ENCODE results near the gene NPHP4.
"Not testable (repeated sequence)": the region's sequence is repeated elsewhere in the genome, so short reads cannot be mapped to it uniquely, and the experiment has no call there.

Gene NPHP4

GRCh38 chr1:5895446-5896406 lies 96.5 kb downstream of the NPHP4 start:
- peak overlapping the region; percentile 32 for H3K9ac ChIP-seq (ENCODE audit: low read length)
- H3K36me3 ChIP-seq (ENCODE audit: control insufficient read depth, low read depth, low read length), result no peaks in the 10 kb centered on the region
- H3K27me3 ChIP-seq (ENCODE audit: control insufficient read depth, insufficient read depth, low read length), result no peaks in the 10 kb centered on the region
- no peaks in the 10 kb centered on the region for H3K9me3 ChIP-seq (ENCODE audit: control insufficient read depth, low read depth, low read length)
- peak overlapping the region; percentile 23 for H3K4me3 ChIP-seq (ENCODE audit: low read length)
- peaks cover 29% of the 10 kb centered on the region for H3K4me1 ChIP-seq (ENCODE audit: control insufficient read depth, low read depth, low read length)
- no peak overlapping the region for H3K27ac ChIP-seq (ENCODE audit: low read length)

- not testable (repeated sequence) for H3K9ac ChIP-seq (ENCODE audit: low read length); H3K4me3 ChIP-seq (ENCODE audit: low read length); H3K27me3 ChIP-seq (ENCODE audit: control insufficient read depth, insufficient read depth, low read length); H3K9me3 ChIP-seq (ENCODE audit: control insufficient read depth, low read depth, low read length); H3K36me3 ChIP-seq (ENCODE audit: control insufficient read depth, low read depth, low read length); H3K27ac ChIP-seq (ENCODE audit: low read length)
- H3K4me1 ChIP-seq (ENCODE audit: control insufficient read depth, low read depth, low read length), result peaks cover 29% of the 10 kb centered on the region
These were observed 98.4 kb downstream of the NPHP4 start for GRCh38 chr1:5893699-5894278.

- no peaks in the 10 kb centered on the region for H3K27me3 ChIP-seq (ENCODE audit: control insufficient read depth, insufficient read depth, low read length)
- no peaks in the 10 kb centered on the region for H3K9me3 ChIP-seq (ENCODE audit: control insufficient read depth, low read depth, low read length)
- H3K4me3 ChIP-seq (ENCODE audit: low read length), result no peak overlapping the region
- H3K9ac ChIP-seq (ENCODE audit: low read length), result no peak overlapping the region
- peaks cover 19% of the 10 kb centered on the region for H3K4me1 ChIP-seq (ENCODE audit: control insufficient read depth, low read depth, low read length)
- H3K27ac ChIP-seq (ENCODE audit: low read length), result no peak overlapping the region
- H3K36me3 ChIP-seq (ENCODE audit: control insufficient read depth, low read depth, low read length), result no peaks in the 10 kb centered on the region
These were observed 99.9 kb downstream of the NPHP4 start for GRCh38 chr1:5892329-5892728.

GRCh38 chr1:5891736-5892135 lies 100.5 kb downstream of the NPHP4 start:
- Histone ChIP-seq H3K27ac (ENCODE audit: low read length) (no peak overlapping the region), H3K27me3 (ENCODE audit: control insufficient read depth, insufficient read depth, low read length) (no peaks in the 10 kb centered on the region), H3K36me3 (ENCODE audit: control insufficient read depth, low read depth, low read length) (no peaks in the 10 kb centered on the region), H3K4me1 (ENCODE audit: control insufficient read depth, low read depth, low read length) (peaks cover 13% of the 10 kb centered on the region), H3K9ac (ENCODE audit: low read length) (no peak overlapping the region), H3K9me3 (ENCODE audit: control insufficient read depth, low read depth, low read length) (no peaks in the 10 kb centered on the region), H3K4me3 (ENCODE audit: low read length) (no peak overlapping the region)

GRCh38 chr1:5891137-5891536 lies 101.1 kb downstream of the NPHP4 start:
- no peaks in the 10 kb centered on the region for H3K9me3 ChIP-seq (ENCODE audit: control insufficient read depth, low read depth, low read length)
- no peak overlapping the region for H3K4me3 ChIP-seq (ENCODE audit: low read length)
- H3K27ac ChIP-seq (ENCODE audit: low read length), result no peak overlapping the region
- peaks cover 7% of the 10 kb centered on the region for H3K4me1 ChIP-seq (ENCODE audit: control insufficient read depth, low read depth, low read length)
- no peak overlapping the region for H3K9ac ChIP-seq (ENCODE audit: low read length)
- H3K27me3 ChIP-seq (ENCODE audit: control insufficient read depth, insufficient read depth, low read length), result no peaks in the 10 kb centered on the region
- no peaks in the 10 kb centered on the region for H3K36me3 ChIP-seq (ENCODE audit: control insufficient read depth, low read depth, low read length)

GRCh38 chr1:5890346-5891106 lies 101.7 kb downstream of the NPHP4 start:
- no peak overlapping the region for H3K9ac ChIP-seq (ENCODE audit: low read length)
- H3K36me3 ChIP-seq (ENCODE audit: control insufficient read depth, low read depth, low read length), result no peaks in the 10 kb centered on the region
- H3K27me3 ChIP-seq (ENCODE audit: control insufficient read depth, insufficient read depth, low read length), result no peaks in the 10 kb centered on the region
- no peaks in the 10 kb centered on the region for H3K9me3 ChIP-seq (ENCODE audit: control insufficient read depth, low read depth, low read length)
- no peak overlapping the region for H3K27ac ChIP-seq (ENCODE audit: low read length)
- peaks cover 2% of the 10 kb centered on the region for H3K4me1 ChIP-seq (ENCODE audit: control insufficient read depth, low read depth, low read length)
- no peak overlapping the region for H3K4me3 ChIP-seq (ENCODE audit: low read length)

- Histone ChIP-seq H3K9me3 (ENCODE audit: control insufficient read depth, low read depth, low read length) (no peaks in the 10 kb centered on the region), H3K27ac (ENCODE audit: low read length) (no peak overlapping the region), H3K9ac (ENCODE audit: low read length) (no peak overlapping the region), H3K36me3 (ENCODE audit: control insufficient read depth, low read depth, low read length) (no peaks in the 10 kb centered on the region), H3K4me1 (ENCODE audit: control insufficient read depth, low read depth, low read length) (no peaks in the 10 kb centered on the region), H3K4me3 (ENCODE audit: low read length) (no peak overlapping the region), H3K27me3 (ENCODE audit: control insufficient read depth, insufficient read depth, low read length) (no peaks in the 10 kb centered on the region)
These were observed 102.3 kb downstream of the NPHP4 start for GRCh38 chr1:5889901-5890300.

- no peak overlapping the region for H3K9ac ChIP-seq (ENCODE audit: low read length)
- no peak overlapping the region for H3K4me3 ChIP-seq (ENCODE audit: low read length)
- H3K9me3 ChIP-seq (ENCODE audit: control insufficient read depth, low read depth, low read length), result no peaks in the 10 kb centered on the region
- no peak overlapping the region for H3K27ac ChIP-seq (ENCODE audit: low read length)
- no peaks in the 10 kb centered on the region for H3K36me3 ChIP-seq (ENCODE audit: control insufficient read depth, low read depth, low read length)
- no peaks in the 10 kb centered on the region for H3K27me3 ChIP-seq (ENCODE audit: control insufficient read depth, insufficient read depth, low read length)
- H3K4me1 ChIP-seq (ENCODE audit: control insufficient read depth, low read depth, low read length), result no peaks in the 10 kb centered on the region
These were observed 102.8 kb downstream of the NPHP4 start for GRCh38 chr1:5889462-5889861.

GRCh38 chr1:5888606-5889211 lies 103.5 kb downstream of the NPHP4 start:
- Histone ChIP-seq H3K9ac (ENCODE audit: low read length) (no peak overlapping the region), H3K4me3 (ENCODE audit: low read length) (no peak overlapping the region), H3K4me1 (ENCODE audit: control insufficient read depth, low read depth, low read length) (no peaks in the 10 kb centered on the region), H3K27ac (ENCODE audit: low read length) (no peak overlapping the region), H3K9me3 (ENCODE audit: control insufficient read depth, low read depth, low read length) (no peaks in the 10 kb centered on the region), H3K36me3 (ENCODE audit: control insufficient read depth, low read depth, low read length) (no peaks in the 10 kb centered on the region), H3K27me3 (ENCODE audit: control insufficient read depth, insufficient read depth, low read length) (no peaks in the 10 kb centered on the region)

GRCh38 chr1:5887971-5888361 lies 104.3 kb downstream of the NPHP4 start:
- H3K4me3 ChIP-seq (ENCODE audit: low read length), result no peak overlapping the region
- no peak overlapping the region for H3K27ac ChIP-seq (ENCODE audit: low read length)
- H3K9me3 ChIP-seq (ENCODE audit: control insufficient read depth, low read depth, low read length), result no peaks in the 10 kb centered on the region
- H3K4me1 ChIP-seq (ENCODE audit: control insufficient read depth, low read depth, low read length), result no peaks in the 10 kb centered on the region
- H3K36me3 ChIP-seq (ENCODE audit: control insufficient read depth, low read depth, low read length), result no peaks in the 10 kb centered on the region
- H3K27me3 ChIP-seq (ENCODE audit: control insufficient read depth, insufficient read depth, low read length), result no peaks in the 10 kb centered on the region
- no peak overlapping the region for H3K9ac ChIP-seq (ENCODE audit: low read length)

- H3K9me3 ChIP-seq (ENCODE audit: control insufficient read depth, low read depth, low read length), result no peaks in the 10 kb centered on the region
- no peaks in the 10 kb centered on the region for H3K27me3 ChIP-seq (ENCODE audit: control insufficient read depth, insufficient read depth, low read length)
- no peak overlapping the region for H3K9ac ChIP-seq (ENCODE audit: low read length)
- no peak overlapping the region for H3K27ac ChIP-seq (ENCODE audit: low read length)
- H3K4me3 ChIP-seq (ENCODE audit: low read length), result no peak overlapping the region
- H3K4me1 ChIP-seq (ENCODE audit: control insufficient read depth, low read depth, low read length), result no peaks in the 10 kb centered on the region
- no peaks in the 10 kb centered on the region for H3K36me3 ChIP-seq (ENCODE audit: control insufficient read depth, low read depth, low read length)
These were observed 104.8 kb downstream of the NPHP4 start for GRCh38 chr1:5887349-5887970.

Data from iPS-18a (cell line).